GM12878 (cell line): Measurements from ENCODE around the gene PCDHB3. TPM values are rescaled to one million over a fixed set of nuclear protein-coding genes. Genes with fewer than 3 reads are reported as not detected.
"Not testable (repeated sequence)": the region's sequence is repeated elsewhere in the genome, so short reads cannot be mapped to it uniquely, and the experiment has no call there.

Source experiments
- ATAC-seq: fragments of 200-7000 bp; cut with Tn5 transposase; 3 replicates; pipeline ENCODE4 v1.9.1; 2020; ENCODE audit warnings: mild to moderate bottlenecking, moderate library complexity
- BruUV-seq: library from RNA; stranded (reverse); fragments of 400-500 nt; replicated peaks from 2 replicates; lab custom pipeline; 2021; lab: Mats Ljungman, UMichigan
- CTCF ChIA-PET: fragments of 300-600 bp; sonication (Branson Sonifier 250); formaldehyde crosslinking; extraction: SDS; loops from one replicate; lab custom pipeline; 2021; ENCODE audit warnings: inconsistent platforms; lab: Yijun Ruan, JAX
- POLR2A ChIA-PET: fragments of 350-600 bp; formaldehyde crosslinking; extraction: SDS; loops from one replicate; lab custom pipeline; 2021; ENCODE audit warnings: inconsistent platforms; lab: Charles Lee
- RAD21 ChIA-PET: fragments of 300-600 bp; sonication (Branson Sonifier 250); formaldehyde crosslinking; loops from one replicate; lab custom pipeline; 2023; ENCODE audit warnings: antibody characterized with exemption; ENCODE audit not compliant: unreplicated experiment; lab: Charles Lee
- SMC1A ChIA-PET: fragments of 300-600 bp; sonication (Branson Sonifier 250); formaldehyde crosslinking; loops from one replicate; lab custom pipeline; 2023; ENCODE audit not compliant: unreplicated experiment, uncharacterized antibody; lab: Charles Lee
- DNase-seq: peaks from one replicate; pipeline ENCODE4 v3.0.0-alpha.2; 2011; ENCODE audit warnings: low read depth, low spot score
- FAIRE-seq: peaks from 3 replicates; lab custom pipeline; 2011; peaks lifted over from hg19 to GRCh38; lab: Jason Lieb, UNC
- H2AFZ ChIP-seq: 2 replicates; pipeline ENCODE4 v1.6.0; 2011; ENCODE audit warnings: low read depth, low read length, control low read depth; ENCODE audit not compliant: control insufficient read depth
- H3K27ac ChIP-seq: 2 replicates; pipeline ENCODE4 v1.5.1; 2011; ENCODE audit warnings: control low read depth; ENCODE audit not compliant: control insufficient read depth, insufficient read depth
- H3K27me3 ChIP-seq, 2 experiments: replicated peaks in 1 of 2; 2 replicates each; pipeline versions ENCODE4 v1.6.0 to v1.6.1; 2011; ENCODE audit warnings: low read length in 1 of 2; ENCODE audit not compliant: control insufficient read depth in 2 of 2, insufficient read depth in 2 of 2
- H3K36me3 ChIP-seq, 2 experiments: 2 replicates each; pipeline ENCODE4 v1.5.1; 2011; ENCODE audit warnings: low read length in 1 of 2; ENCODE audit not compliant: control insufficient read depth in 2 of 2, insufficient read depth in 2 of 2
- H3K4me1 ChIP-seq: 2 replicates; pipeline ENCODE4 v1.6.1; 2011; ENCODE audit warnings: mild to moderate bottlenecking, low read length, moderate library complexity, mixed read lengths; ENCODE audit not compliant: control insufficient read depth, insufficient read depth
- H3K4me2 ChIP-seq: 2 replicates; pipeline ENCODE4 v1.6.0; 2011; ENCODE audit warnings: control low read depth; ENCODE audit not compliant: control insufficient read depth, insufficient read depth
- H3K4me3 ChIP-seq: fragments of 200-600 bp; sonication (generic); 2 replicates; pipeline ENCODE4 v1.5.1; 2016
- H3K79me2 ChIP-seq: 2 replicates; pipeline ENCODE4 v1.6.0; 2011; ENCODE audit warnings: low read length; ENCODE audit not compliant: control insufficient read depth, insufficient read depth
- H3K9ac ChIP-seq: 2 replicates; pipeline ENCODE4 v1.8.0; 2011; ENCODE audit warnings: low read length, control low read depth, mixed read lengths; ENCODE audit not compliant: control insufficient read depth, insufficient read depth
- H3K9me3 ChIP-seq: replicated peaks from 3 replicates; pipeline ENCODE4 v1.5.1; 2011; ENCODE audit warnings: mild to moderate bottlenecking, low read length; ENCODE audit not compliant: control insufficient read depth, insufficient read depth
- H4K20me1 ChIP-seq: 2 replicates; pipeline ENCODE4 v1.6.0; 2011; ENCODE audit not compliant: control insufficient read depth, insufficient read depth
- ASH2L ChIP-seq: fragments of 300-600, 200-600 bp; sonication (generic); IDR thresholded peaks from 2 replicates; pipeline ENCODE4 v1.6.1; 2017; ENCODE audit warnings: low read depth, mild to moderate bottlenecking, borderline replicate concordance
- CBFB ChIP-seq: IDR thresholded peaks from 2 replicates; pipeline ENCODE4 v1.6.1; 2016; ENCODE audit warnings: antibody characterized with exemption, low read depth
- CHD1 ChIP-seq: IDR thresholded peaks from 2 replicates; pipeline ENCODE4 v1.6.1; 2012; ENCODE audit warnings: low read depth, low read length, improper control_type of control experiment
- HDGF ChIP-seq: fragments of 450-650 bp; IDR thresholded peaks from 2 replicates; pipeline ENCODE4 v1.6.1; 2016; ENCODE audit warnings: antibody characterized with exemption
- KLF5 ChIP-seq: fragments of 450-650 bp; IDR thresholded peaks from 2 replicates; pipeline ENCODE4 v1.6.1; 2014; ENCODE audit warnings: mild to moderate bottlenecking; ENCODE audit not compliant: partially characterized antibody
- PRDM15 ChIP-seq: fragments of 450-650 bp; formaldehyde crosslinking; IDR thresholded peaks from 2 replicates; pipeline ENCODE4 v1.4.0; 2020; ENCODE audit warnings: mild to moderate bottlenecking, moderate library complexity
- RELA ChIP-seq: fragments of 450-650 bp; IDR thresholded peaks from 2 replicates; pipeline ENCODE4 v1.8.0; 2014; ENCODE audit warnings: borderline replicate concordance; ENCODE audit not compliant: partially characterized antibody
- SMAD1 ChIP-seq: fragments of 450-650 bp; IDR thresholded peaks from 2 replicates; pipeline ENCODE4 v1.6.1; 2018; ENCODE audit warnings: mild to moderate bottlenecking, low read depth; ENCODE audit not compliant: partially characterized antibody
- TCF3 ChIP-seq: IDR thresholded peaks from 2 replicates; pipeline ENCODE4 v1.6.1; 2012; ENCODE audit warnings: low read depth, mild to moderate bottlenecking, low read length, borderline replicate concordance; ENCODE audit not compliant: insufficient read depth
- YY1 ChIP-seq: IDR thresholded peaks from 2 replicates; pipeline ENCODE4 v1.6.1; 2011; ENCODE audit warnings: low read depth, mild to moderate bottlenecking, low read length
- ZZZ3 ChIP-seq: IDR thresholded peaks from 2 replicates; pipeline ENCODE4 v1.6.1; 2011; ENCODE audit warnings: low read depth; ENCODE audit not compliant: control insufficient read depth, insufficient read length
- WGBS: methylation state at CpG from one replicate; pipeline ENCODE4 v1.1.6; 2016; ENCODE audit warnings: low lambda C conversion rate; ENCODE audit not compliant: insufficient replicate concordance, insufficient coverage; ENCODE audit errors: missing lambda C conversion rate; 5-methylcytosine and 5-hydroxymethylcytosine counted together
- in situ Hi-C: fragments of 300-500 bp; cut with MboI; formaldehyde crosslinking; loops from 9 replicates; pipeline ENCODE4 v1.14.3; 2018; ENCODE audit warnings: mixed read lengths
- intact Hi-C: fragments of 100-400 bp; cut with micrococcal nuclease; formaldehyde crosslinking; loops from one replicate; pipeline ENCODE4 v1.14.2; 2022; ENCODE audit not compliant: unreplicated experiment
- polyA plus RNA-seq, 11 experiments: library from polyadenylated mRNA; depleted of rRNA in 4 of 11; unstranded in 6 of 11; stranded (reverse) in 5 of 11; fragments of >200 nt; fragmentation: Nextera tagmentation in 4 of 11; fragmentation: Illumina TruSeq in 1 of 11; extraction: Ambion mirVana in 4 of 11; extraction: Trizol in 1 of 11; gene quantifications; 1 replicate in 1 of 11; 2 replicates in 10 of 11; pipeline versions ENCODE4 v1.2.1 to v1.2.3, GENCODE V29; 2011 to 2016; ENCODE audit warnings: inconsistent platforms in 2 of 11, missing spikeins in 2 of 11, low read depth in 1 of 11
- total RNA-seq, 4 experiments: library from RNA; depleted of rRNA in 3 of 4; stranded (reverse); fragments of >200 nt in 3 of 4; fragmentation: Illumina TruSeq in 1 of 4; extraction: Trizol in 1 of 4; gene quantifications; 2 replicates each; pipeline versions ENCODE4 v1.2.1 to v1.2.3, GENCODE V29; 2013 to 2021

PCDHB3 gene
- total and polyA plus RNA-seq, 10 of the 15 experiments (the other 5 are each of a cell fraction or from before 2014, with no cell fraction given): not detected

GRCh38 chr5:141095263-141095641 is 5.0 kb upstream of the PCDHB3 start:
- Histone ChIP-seq H3K27ac (no peak overlapping the region), H3K9ac (no peak overlapping the region), H3K79me2 (no peaks in the 10 kb centered on the region), H3K4me2 (no peak overlapping the region), H3K4me1 (no peaks in the 10 kb centered on the region), H3K4me3 (no peak overlapping the region), H3K9me3 (no peaks in the 10 kb centered on the region; the same call in 2 of the 3 replicates), H2AFZ (no peak overlapping the region), H3K27me3 (no peaks in the 10 kb centered on the region), H3K36me3 (no peaks in the 10 kb centered on the region), H4K20me1 (no peaks in the 10 kb centered on the region)
- ATAC-seq (no peak), FAIRE-seq (no peak), DNase-seq (no peak)
- ChIA-PET RAD21 (no interaction called here), CTCF (interaction anchor here (0.7 kb wide), 1 partner anchor 310 kb away, joined by 3 read pairs; no protein-coding TSS in a partner anchor), POLR2A (no interaction called here), SMC1A (no interaction called here)
- intact Hi-C loops: no loop called here
- in situ Hi-C loops: no loop called here
- BruUV-seq: no TSS peak
- no peak for TF ChIP-seq CHD1
- TF ChIP-seq CBFB: no peak
- no peak for TF ChIP-seq KLF5
- TF ChIP-seq PRDM15 (CRISPR knock-in tag): no peak
- TF ChIP-seq YY1: no peak
- no peak for TF ChIP-seq ZZZ3
- TF ChIP-seq TCF3: no peak
- TF ChIP-seq HDGF: no peak
- no peak for TF ChIP-seq ASH2L
- TF ChIP-seq SMAD1: no peak
- TF ChIP-seq RELA: no peak
- WGBS: 42% methylated on average over 12 of the region's 12 CpGs

- CTCF ChIA-PET: not testable (repeated sequence)
Measured at GRCh38 chr5:141096181-141096580, 4.1 kb upstream of the PCDHB3 start.

More at GRCh38 chr5:141096181-141096580, 4.1 kb upstream of the PCDHB3 start:
- H3K4me3 ChIP-seq, H3K9me3 ChIP-seq, H2AFZ ChIP-seq, H3K27ac ChIP-seq, POLR2A ChIA-PET, H3K4me1 ChIP-seq, H4K20me1 ChIP-seq, ATAC-seq, BruUV-seq, FAIRE-seq, H3K79me2 ChIP-seq, H3K9ac ChIP-seq, H3K27me3 ChIP-seq, in situ Hi-C loops, intact Hi-C loops, RAD21 ChIA-PET, DNase-seq, H3K4me2 ChIP-seq, H3K36me3 ChIP-seq, SMC1A ChIA-PET: not testable (repeated sequence)
- WGBS: 66% methylated on average over 22 of the region's 46 CpGs
